Prostate gland (tissue), 2 donors: Measurements from ENCODE around the gene LRRC2.

Source experiments
- POLR2A ChIP-seq: fragments of 450-650 bp; IDR thresholded peaks from one replicate; pipeline ENCODE4 v1.6.1; 2016; ENCODE audit warnings: antibody characterized with exemption, mild to moderate bottlenecking
- POLR2AphosphoS5 ChIP-seq: sonication (generic); formaldehyde crosslinking; IDR thresholded peaks from one replicate; pipeline ENCODE4 v1.6.1; 2017; ENCODE audit warnings: antibody characterized with exemption
- TF ChIP-seq, protein P1 (sequence below), 4 experiments: fragments of 200-600 bp in 2 of 4; fragments of 450-650 bp in 2 of 4; sonication (generic) in 2 of 4; IDR thresholded peaks; 1 replicate in 3 of 4; 2 replicates in 1 of 4; pipeline ENCODE4 v1.5.1; 2016 to 2019; ENCODE audit warnings: antibody characterized with exemption in 4 of 4, mild to moderate bottlenecking in 2 of 4, moderate library complexity in 2 of 4

DNA sequence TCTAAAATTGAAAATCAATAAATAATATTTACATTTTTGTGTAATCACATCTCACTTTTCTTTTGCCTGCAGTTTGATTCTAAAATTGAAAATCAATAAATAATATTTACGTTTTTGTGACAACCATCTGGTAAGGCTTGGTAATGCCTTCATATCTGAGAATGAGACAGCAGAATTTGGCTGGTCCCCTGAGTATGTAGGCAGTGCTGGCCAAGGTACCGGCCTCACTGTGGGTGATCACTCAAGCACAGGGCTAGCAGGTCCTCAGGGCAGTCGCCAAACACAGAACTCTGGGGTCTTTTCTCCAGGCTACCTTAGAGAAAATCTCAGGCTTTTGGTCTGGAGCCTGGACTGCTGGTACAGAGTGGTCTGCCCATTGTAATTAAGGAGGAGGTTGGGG, 42.1 kb downstream of the LRRC2 start:
- TF ChIP-seq POLR2AphosphoS5 (no peak), POLR2A (no peak)
- TF ChIP-seq, protein P1, sequence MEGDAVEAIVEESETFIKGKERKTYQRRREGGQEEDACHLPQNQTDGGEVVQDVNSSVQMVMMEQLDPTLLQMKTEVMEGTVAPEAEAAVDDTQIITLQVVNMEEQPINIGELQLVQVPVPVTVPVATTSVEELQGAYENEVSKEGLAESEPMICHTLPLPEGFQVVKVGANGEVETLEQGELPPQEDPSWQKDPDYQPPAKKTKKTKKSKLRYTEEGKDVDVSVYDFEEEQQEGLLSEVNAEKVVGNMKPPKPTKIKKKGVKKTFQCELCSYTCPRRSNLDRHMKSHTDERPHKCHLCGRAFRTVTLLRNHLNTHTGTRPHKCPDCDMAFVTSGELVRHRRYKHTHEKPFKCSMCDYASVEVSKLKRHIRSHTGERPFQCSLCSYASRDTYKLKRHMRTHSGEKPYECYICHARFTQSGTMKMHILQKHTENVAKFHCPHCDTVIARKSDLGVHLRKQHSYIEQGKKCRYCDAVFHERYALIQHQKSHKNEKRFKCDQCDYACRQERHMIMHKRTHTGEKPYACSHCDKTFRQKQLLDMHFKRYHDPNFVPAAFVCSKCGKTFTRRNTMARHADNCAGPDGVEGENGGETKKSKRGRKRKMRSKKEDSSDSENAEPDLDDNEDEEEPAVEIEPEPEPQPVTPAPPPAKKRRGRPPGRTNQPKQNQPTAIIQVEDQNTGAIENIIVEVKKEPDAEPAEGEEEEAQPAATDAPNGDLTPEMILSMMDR (IDR thresholded peaks at IDR 0.05): no peak
